Gastroesophageal sphincter (tissue), 3 donors: ENCODE measurements around the gene PTPRN2.

Source experiments
- CTCF ChIP-seq, 4 experiments: fragments of 200-600 bp in 2 of 4; fragments of 450-650 bp in 2 of 4; sonication (generic) in 1 of 4; IDR thresholded peaks; one replicate each; pipeline ENCODE4 v1.5.1; 2017 to 2019; ENCODE audit warnings: antibody characterized with exemption in 4 of 4, mild to moderate bottlenecking in 2 of 4, moderate library complexity in 2 of 4
- EP300 ChIP-seq: sonication (generic); formaldehyde crosslinking; IDR thresholded peaks from one replicate; pipeline ENCODE4 v1.6.1; 2017; ENCODE audit warnings: antibody characterized with exemption, mild to moderate bottlenecking
- POLR2AphosphoS5 ChIP-seq: sonication (generic); formaldehyde crosslinking; IDR thresholded peaks from one replicate; pipeline ENCODE4 v1.6.1; 2017; ENCODE audit warnings: antibody characterized with exemption

GRCh38 chr7:158268816-158269535, 318.6 kb downstream of the PTPRN2 start:
- TF ChIP-seq EP300: no peak
- TF ChIP-seq CTCF (IDR thresholded peaks at IDR 0.05): no peak
- no peak for TF ChIP-seq POLR2AphosphoS5
